ENCODE data around the gene OR9K2.

OR9K2 gene, protein sequence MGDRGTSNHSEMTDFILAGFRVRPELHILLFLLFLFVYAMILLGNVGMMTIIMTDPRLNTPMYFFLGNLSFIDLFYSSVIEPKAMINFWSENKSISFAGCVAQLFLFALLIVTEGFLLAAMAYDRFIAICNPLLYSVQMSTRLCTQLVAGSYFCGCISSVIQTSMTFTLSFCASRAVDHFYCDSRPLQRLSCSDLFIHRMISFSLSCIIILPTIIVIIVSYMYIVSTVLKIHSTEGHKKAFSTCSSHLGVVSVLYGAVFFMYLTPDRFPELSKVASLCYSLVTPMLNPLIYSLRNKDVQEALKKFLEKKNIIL

DNA sequence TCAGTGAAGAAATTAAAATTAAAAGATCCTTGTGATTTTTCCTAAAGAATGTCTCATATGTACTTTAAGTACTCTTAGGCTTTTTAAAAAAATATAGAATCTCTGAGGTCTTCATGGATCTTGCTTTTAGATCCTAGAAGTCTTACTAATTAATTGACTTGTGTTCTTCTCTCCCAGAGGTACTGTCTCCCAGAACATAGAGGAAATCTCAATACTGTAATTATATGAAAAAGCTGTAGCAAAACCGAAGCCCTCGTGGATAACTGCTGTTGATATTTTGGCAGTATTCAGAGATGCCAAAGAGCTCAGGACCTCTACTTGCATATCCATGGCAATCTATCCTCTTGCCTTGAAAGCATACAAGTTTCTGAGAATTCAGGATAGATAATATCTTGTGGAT lies at the start of gene OR9K2:
OR9K2 (plus strand) TSS at position 301 of the 400 bp plus-strand sequence. CDS start 3,429 bp downstream, outside the sequence.
- Histone ChIP-seq H3K4me2 (no peak within 1 kb of the TSS), H3K4me1 (ENCODE audit: low read depth, poor library complexity, severe bottlenecking) (no peaks in the 10 kb centered on the region), H3K27ac (no peak within 1 kb of the TSS), H2AFZ (ENCODE audit: low read depth) (no peak within 1 kb of the TSS), H3K9ac (no peak within 1 kb of the TSS), H3K27me3 (ENCODE audit: insufficient read depth, low read depth) (no peaks in the 10 kb centered on the region), H3K36me3 (ENCODE audit: insufficient read depth) (no peaks in the 10 kb centered on the region), H4K20me1 (ENCODE audit: insufficient read depth) (no peaks in the 10 kb centered on the region), H3K4me3 (IDR thresholded peaks at IDR 0.05; ENCODE audit: insufficient read depth, low read depth, low read length) (no peak within 1 kb of the TSS), H3K79me2 (ENCODE audit: insufficient read depth, low read depth) (no peaks in the 10 kb centered on the region)
- TF ChIP-seq, protein P1, sequence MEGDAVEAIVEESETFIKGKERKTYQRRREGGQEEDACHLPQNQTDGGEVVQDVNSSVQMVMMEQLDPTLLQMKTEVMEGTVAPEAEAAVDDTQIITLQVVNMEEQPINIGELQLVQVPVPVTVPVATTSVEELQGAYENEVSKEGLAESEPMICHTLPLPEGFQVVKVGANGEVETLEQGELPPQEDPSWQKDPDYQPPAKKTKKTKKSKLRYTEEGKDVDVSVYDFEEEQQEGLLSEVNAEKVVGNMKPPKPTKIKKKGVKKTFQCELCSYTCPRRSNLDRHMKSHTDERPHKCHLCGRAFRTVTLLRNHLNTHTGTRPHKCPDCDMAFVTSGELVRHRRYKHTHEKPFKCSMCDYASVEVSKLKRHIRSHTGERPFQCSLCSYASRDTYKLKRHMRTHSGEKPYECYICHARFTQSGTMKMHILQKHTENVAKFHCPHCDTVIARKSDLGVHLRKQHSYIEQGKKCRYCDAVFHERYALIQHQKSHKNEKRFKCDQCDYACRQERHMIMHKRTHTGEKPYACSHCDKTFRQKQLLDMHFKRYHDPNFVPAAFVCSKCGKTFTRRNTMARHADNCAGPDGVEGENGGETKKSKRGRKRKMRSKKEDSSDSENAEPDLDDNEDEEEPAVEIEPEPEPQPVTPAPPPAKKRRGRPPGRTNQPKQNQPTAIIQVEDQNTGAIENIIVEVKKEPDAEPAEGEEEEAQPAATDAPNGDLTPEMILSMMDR (conservative IDR thresholded peaks at IDR 0.05; ENCODE audit: low read depth, low read length): no peak

DNA sequence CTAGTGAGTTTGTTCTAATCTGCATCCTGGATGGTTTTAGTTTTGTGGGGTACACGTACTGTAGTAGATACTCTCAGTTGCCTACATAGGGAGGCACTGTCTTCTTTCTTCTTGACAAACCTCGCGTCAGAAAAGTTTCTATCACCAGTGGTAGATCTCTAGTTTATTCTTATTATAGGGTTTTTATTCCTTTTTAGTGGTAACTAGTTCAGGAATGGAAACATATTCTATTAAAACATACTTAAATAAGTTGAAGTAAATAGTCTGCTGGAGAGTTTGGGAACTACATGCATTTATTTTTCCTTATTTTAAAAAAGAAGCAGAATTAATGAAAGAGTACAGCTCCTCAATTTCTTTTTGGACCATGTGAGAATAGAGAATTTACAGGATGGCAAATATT lies 33.6 kb upstream of the OR9K2 start:
- Histone ChIP-seq H3K27ac (no peak overlapping the region), H4K20me1 (ENCODE audit: insufficient read depth) (no peaks in the 10 kb centered on the region), H3K27me3 (ENCODE audit: insufficient read depth, low read depth) (no peaks in the 10 kb centered on the region), H3K9ac (no peak overlapping the region), H3K79me2 (ENCODE audit: insufficient read depth, low read depth) (no peaks in the 10 kb centered on the region), H2AFZ (ENCODE audit: low read depth) (no peak overlapping the region), H3K36me3 (ENCODE audit: insufficient read depth) (no peaks in the 10 kb centered on the region), H3K4me2 (no peak overlapping the region), H3K4me3 (IDR thresholded peaks at IDR 0.05; ENCODE audit: insufficient read depth, low read depth, low read length) (no peak overlapping the region), H3K4me1 (ENCODE audit: low read depth, poor library complexity, severe bottlenecking) (no peaks in the 10 kb centered on the region)
- TF ChIP-seq, protein P1 (conservative IDR thresholded peaks at IDR 0.05; ENCODE audit: low read depth, low read length): peak; percentile 46; the same call in 1 of the 2 replicates

DNA sequence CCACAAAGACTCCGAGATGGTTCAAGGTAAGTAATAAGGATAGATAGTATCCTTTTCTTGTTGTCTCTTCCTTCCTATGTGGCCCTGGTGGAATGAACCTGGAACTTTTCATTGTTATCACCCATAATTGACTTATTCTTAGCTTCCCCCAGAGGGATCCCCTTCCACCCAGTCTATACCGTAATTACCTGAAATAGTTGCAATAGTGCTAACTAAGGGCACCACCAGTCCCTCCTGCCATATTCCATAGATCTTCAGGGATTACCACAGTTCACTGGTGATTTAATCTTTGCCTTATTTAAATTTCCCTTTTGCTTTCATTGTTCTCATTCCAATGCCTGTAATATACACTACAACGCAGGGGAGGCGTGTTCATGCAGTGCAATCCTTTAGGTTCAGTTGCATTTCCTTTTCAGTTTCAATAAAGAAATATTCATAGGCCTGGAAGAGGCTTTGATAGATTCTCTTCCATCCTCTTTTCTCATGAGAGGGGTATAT lies 13.8 kb upstream of the OR9K2 start:
- Histone ChIP-seq H4K20me1 (ENCODE audit: insufficient read depth) (no peaks in the 10 kb centered on the region), H3K27me3 (ENCODE audit: insufficient read depth, low read depth) (no peaks in the 10 kb centered on the region), H3K4me1 (ENCODE audit: low read depth, poor library complexity, severe bottlenecking) (no peaks in the 10 kb centered on the region), H3K36me3 (ENCODE audit: insufficient read depth) (no peaks in the 10 kb centered on the region), H3K79me2 (ENCODE audit: insufficient read depth, low read depth) (no peaks in the 10 kb centered on the region), H3K4me3 (IDR thresholded peaks at IDR 0.05; ENCODE audit: insufficient read depth, low read depth, low read length) (no peak overlapping the region), H3K4me2 (no peak overlapping the region), H3K27ac (no peak overlapping the region), H2AFZ (ENCODE audit: low read depth) (no peak overlapping the region), H3K9ac (no peak overlapping the region)
- TF ChIP-seq, protein P1 (conservative IDR thresholded peaks at IDR 0.05; ENCODE audit: low read depth, low read length): no peak

DNA sequence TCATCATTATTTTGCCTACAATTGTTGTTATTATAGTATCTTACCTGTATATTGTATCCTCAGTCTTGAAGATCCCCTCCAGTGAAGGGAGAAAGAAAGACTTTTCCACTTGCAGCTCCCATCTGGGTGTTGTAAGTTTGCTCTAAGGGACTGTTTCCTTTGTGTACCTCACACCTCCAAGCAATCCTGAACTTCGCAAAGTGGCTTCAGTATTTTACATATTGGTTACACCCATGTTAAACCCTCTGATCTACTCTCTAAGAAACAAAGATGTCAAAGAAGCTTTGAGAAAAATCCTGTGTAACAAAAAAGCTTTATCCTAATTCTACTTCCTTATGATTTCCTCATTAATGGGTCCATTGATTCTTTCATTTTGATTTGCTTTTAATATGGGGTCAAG lies 10.1 kb upstream of the OR9K2 start:
- Histone ChIP-seq H3K4me2 (no peak overlapping the region), H3K4me3 (IDR thresholded peaks at IDR 0.05; ENCODE audit: insufficient read depth, low read depth, low read length) (no peak overlapping the region), H2AFZ (ENCODE audit: low read depth) (no peak overlapping the region), H3K27me3 (ENCODE audit: insufficient read depth, low read depth) (no peaks in the 10 kb centered on the region), H4K20me1 (ENCODE audit: insufficient read depth) (no peaks in the 10 kb centered on the region), H3K27ac (no peak overlapping the region), H3K9ac (no peak overlapping the region), H3K36me3 (ENCODE audit: insufficient read depth) (no peaks in the 10 kb centered on the region), H3K79me2 (ENCODE audit: insufficient read depth, low read depth) (no peaks in the 10 kb centered on the region), H3K4me1 (ENCODE audit: low read depth, poor library complexity, severe bottlenecking) (no peaks in the 10 kb centered on the region)
- TF ChIP-seq, protein P1 (conservative IDR thresholded peaks at IDR 0.05; ENCODE audit: low read depth, low read length): no peak

Measured in KMS-11 (cell line).